HAP-1 (cell line): ENCODE data around the gene VPS36.
A peak's percentile ranks its signal among the peaks of the same experiment; 100 is the strongest.
"Not testable (repeated sequence)": the region's sequence is repeated elsewhere in the genome, so short reads cannot be mapped to it uniquely, and the experiment has no call there.

ENCODE experiments used
- DNase-seq, 2 experiments: peaks; one replicate each; pipeline ENCODE4 v3.0.0-alpha.2; 2016 to 2020; ENCODE audit warnings: low spot score in 2 of 2
- H3K27me3 ChIP-seq: fragments of 250-450 bp; sonication (Bioruptor Pico); 2 replicates; pipeline ENCODE4 v1.5.1; 2020; ENCODE audit warnings: low read depth, mild to moderate bottlenecking, moderate library complexity
- H3K36me3 ChIP-seq: fragments of 250-450 bp; sonication (Bioruptor Pico); replicated peaks from 2 replicates; pipeline ENCODE4 v1.5.1; 2020; ENCODE audit warnings: mild to moderate bottlenecking
- H3K4me1 ChIP-seq: fragments of 250-450 bp; sonication (Bioruptor Pico); 2 replicates; pipeline ENCODE4 v1.5.1; 2020; ENCODE audit warnings: mild to moderate bottlenecking
- H3K4me3 ChIP-seq: fragments of 250-450 bp; sonication (Bioruptor Pico); 2 replicates; pipeline ENCODE4 v1.5.1; 2020; ENCODE audit warnings: mild to moderate bottlenecking, moderate library complexity
- H3K9me3 ChIP-seq: fragments of 250-450 bp; sonication (Bioruptor Pico); 2 replicates; pipeline ENCODE4 v1.5.1; 2020; ENCODE audit warnings: mild to moderate bottlenecking, moderate library complexity
- in situ Hi-C: fragments of 300-500 bp; cut with MboI; formaldehyde crosslinking; loops from 3 replicates; pipeline ENCODE4 v1.14.3; 2020; ENCODE audit warnings: low sequenced_read_pairs, inconsistent platforms, mixed read lengths

Gene VPS36

DNA sequence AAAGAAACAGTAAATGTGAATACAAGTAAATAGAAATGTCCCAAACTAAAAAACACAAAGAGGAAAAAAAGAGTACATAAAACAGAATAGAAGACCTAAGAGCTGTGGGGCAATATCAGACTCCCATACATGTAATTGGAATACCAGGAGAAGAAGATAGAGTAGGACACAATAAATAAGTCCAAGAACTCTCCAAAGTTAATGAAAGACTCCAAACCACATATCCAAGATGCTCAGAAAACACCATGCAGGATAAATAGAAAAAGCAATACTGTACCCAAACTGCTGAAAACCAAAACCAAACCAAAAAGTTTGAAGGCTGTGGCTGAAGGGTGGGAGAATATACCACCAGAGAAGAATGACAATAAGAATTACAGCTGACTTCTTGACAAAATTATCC lies 62.7 kb downstream of the VPS36 start:
- Histone ChIP-seq H3K36me3 (no peaks in the 10 kb centered on the region), H3K4me1 (no peaks in the 10 kb centered on the region), H3K9me3 (no peaks in the 10 kb centered on the region), H3K4me3 (no peak overlapping the region), H3K27me3 (peaks cover 52% of the 10 kb centered on the region)
- in situ Hi-C loops: no loop called here
- DNase-seq: no peak

DNA sequence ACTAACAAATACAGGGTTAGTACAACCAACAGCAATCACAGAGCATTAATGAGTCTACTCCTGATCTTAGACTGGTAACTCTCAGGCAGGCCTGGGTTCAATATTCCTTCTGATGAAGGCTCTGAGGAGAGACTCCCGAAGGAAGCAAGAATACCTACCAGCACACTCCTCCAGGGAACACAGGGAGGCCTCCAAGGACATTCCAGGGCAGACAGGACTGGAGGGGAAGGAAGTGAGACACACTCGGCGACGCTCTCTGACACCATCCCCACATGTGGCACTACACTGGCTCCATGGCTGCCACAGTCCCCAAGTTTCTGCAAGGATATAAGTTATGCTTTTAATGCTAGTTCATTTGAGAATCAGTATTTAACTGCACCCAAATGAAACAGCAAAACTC lies 64.6 kb downstream of the VPS36 start:
- H3K4me3 ChIP-seq: no peak overlapping the region
- DNase-seq: no peak
- in situ Hi-C loops: no loop called here
- no peaks in the 10 kb centered on the region for H3K36me3 ChIP-seq
- H3K27me3 ChIP-seq: peaks cover 65% of the 10 kb centered on the region
- H3K9me3 ChIP-seq: no peaks in the 10 kb centered on the region
- H3K4me1 ChIP-seq: no peaks in the 10 kb centered on the region

DNA sequence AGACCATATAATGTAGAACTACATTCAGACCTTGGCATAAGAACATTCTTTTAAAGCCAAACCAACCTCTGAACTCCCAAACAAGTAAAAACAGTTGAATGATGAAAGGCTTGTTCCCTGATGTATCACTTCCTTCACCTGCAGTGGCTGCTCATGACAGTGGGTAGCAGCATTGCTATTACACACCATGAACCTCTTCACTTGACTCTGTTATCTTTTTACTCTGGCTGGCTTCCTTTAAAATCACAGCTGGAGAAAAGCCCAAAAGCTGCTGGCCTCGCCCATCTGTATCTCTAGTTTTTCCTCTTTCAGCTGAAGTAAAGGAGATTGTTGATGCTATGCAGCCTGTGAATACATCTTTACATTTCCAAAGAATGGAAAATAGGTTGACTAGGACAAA lies 67.1 kb downstream of the VPS36 start:
- no peaks in the 10 kb centered on the region for H3K36me3 ChIP-seq
- no peaks in the 10 kb centered on the region for H3K9me3 ChIP-seq
- no peak overlapping the region for H3K4me3 ChIP-seq
- H3K4me1 ChIP-seq: no peaks in the 10 kb centered on the region
- H3K27me3 ChIP-seq: peaks cover 72% of the 10 kb centered on the region
- in situ Hi-C loops: no loop called here
- DNase-seq: no peak

DNA sequence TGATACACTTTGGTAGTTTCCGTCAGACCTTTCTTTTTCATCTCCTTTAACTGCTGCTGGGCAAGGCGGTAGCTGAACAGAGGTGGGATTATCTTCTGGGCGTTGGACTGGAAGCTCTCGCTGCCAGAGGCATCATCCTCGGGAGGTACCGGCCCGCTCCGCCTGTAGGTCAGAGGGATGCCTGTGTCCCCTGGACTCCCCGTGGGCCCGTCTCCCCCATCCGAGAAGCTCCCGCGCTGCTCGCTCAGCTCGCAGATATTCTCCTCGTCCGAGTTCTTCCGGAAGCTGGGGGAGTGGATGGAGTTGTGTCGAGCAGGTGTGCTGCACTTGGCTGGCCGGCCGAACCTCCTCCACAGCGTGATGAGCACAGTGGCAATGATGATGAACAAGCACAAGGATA lies 72.1 kb downstream of the VPS36 start:
- Histone ChIP-seq H3K4me3 (no peak overlapping the region), H3K36me3 (no peaks in the 10 kb centered on the region), H3K4me1 (no peaks in the 10 kb centered on the region), H3K9me3 (no peaks in the 10 kb centered on the region), H3K27me3 (peaks cover 85% of the 10 kb centered on the region)
- DNase-seq: no peak
- in situ Hi-C loops: no loop called here

DNA sequence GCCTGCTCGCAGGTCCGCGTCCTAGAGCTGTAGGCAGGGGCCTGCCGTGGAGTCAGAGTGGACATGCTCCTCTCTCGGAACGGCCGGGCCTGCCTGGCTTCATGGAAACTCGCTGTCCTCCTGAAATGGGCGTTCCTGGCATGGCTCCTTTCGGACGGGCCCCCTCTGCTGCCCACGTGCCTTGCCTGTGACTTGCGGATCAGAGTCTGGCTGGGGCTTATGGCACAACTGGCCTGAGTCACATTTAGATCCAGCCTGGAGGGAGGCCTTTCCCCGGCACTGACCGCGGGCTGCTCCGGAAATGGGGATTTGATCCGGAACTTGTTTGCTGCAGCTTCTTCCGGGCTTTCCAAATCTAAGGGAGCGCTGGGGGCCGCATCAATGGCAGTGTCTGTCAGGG lies 72.5 kb downstream of the VPS36 start:
- in situ Hi-C loops: no loop called here
- H3K36me3 ChIP-seq: no peaks in the 10 kb centered on the region
- H3K4me1 ChIP-seq: no peaks in the 10 kb centered on the region
- H3K4me3 ChIP-seq: no peak overlapping the region
- peaks cover 85% of the 10 kb centered on the region for H3K27me3 ChIP-seq
- no peak for DNase-seq
- no peaks in the 10 kb centered on the region for H3K9me3 ChIP-seq

DNA sequence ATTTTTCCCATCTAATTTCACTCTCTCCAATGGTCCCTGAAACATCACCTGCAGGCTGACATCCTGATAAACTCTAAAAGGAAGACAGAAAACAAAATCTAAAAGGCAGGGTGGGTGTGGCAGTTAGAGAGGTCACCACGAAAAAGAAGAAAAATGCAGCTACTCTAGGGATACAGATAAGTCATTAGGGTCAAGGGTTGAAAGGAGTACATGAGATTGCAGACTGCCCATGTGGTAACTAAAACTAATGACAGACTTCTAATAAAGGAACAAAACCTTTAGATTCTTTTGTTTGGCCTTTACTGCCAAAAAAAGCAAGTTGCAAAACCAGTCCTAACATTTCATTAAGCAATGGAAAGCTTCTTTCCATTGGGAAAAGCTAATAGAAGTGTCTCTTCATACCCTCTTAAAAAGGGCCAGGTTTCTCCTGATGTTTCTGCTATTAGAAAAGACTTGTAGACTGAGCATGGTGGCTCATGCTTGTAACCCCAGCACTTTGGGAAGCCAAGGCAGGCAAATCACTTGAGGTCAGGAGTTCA lies 75.5 kb downstream of the VPS36 start:
- in situ Hi-C loops: no loop called here
- peaks cover 6% of the 10 kb centered on the region for H3K4me1 ChIP-seq
- no peaks in the 10 kb centered on the region for H3K36me3 ChIP-seq
- DNase-seq: no peak
- no peak overlapping the region for H3K4me3 ChIP-seq
- H3K9me3 ChIP-seq: no peaks in the 10 kb centered on the region
- H3K27me3 ChIP-seq: peaks cover 63% of the 10 kb centered on the region

DNA sequence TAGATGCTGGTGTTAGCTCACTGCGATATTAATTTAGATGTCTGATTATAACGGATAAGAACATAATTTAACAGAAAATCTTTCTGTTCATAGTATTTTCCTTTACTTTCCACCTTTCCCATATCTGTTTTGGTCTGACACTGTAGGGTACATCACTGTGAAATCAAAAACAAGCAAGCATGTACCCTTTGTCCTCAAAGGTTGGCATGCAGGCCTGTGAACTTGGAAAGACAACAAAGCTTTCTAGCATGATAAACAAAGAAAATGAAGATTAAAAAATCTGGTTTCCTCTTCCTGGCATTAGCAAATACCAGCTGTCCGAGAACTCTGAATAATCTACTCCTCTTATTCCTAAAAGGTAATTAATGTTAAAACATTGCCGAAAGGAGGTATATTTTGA lies 76.0 kb downstream of the VPS36 start:
- no peak for DNase-seq
- Histone ChIP-seq H3K4me1 (peaks cover 6% of the 10 kb centered on the region), H3K27me3 (peaks cover 60% of the 10 kb centered on the region), H3K4me3 (no peak overlapping the region), H3K36me3 (no peaks in the 10 kb centered on the region), H3K9me3 (no peaks in the 10 kb centered on the region)
- in situ Hi-C loops: no loop called here

DNA sequence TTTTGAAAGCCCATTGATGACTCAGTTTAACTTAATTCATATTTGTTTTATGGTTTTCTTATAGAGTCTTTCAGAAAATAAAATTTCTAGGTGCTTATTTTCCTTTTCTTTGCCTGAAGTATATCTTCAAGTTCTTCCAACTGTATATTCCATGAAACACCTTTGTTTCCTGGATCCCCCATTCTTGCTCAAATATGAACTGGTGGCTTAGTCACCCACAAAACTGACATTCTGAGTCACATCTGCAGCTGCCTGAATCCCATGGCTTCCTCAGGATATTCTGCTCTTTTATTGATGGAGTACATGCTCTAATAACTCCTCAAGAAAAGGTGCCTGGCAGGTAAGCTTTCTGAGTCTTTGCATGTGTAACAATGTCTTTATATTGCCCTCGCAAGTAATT lies 77.2 kb downstream of the VPS36 start:
- H3K4me1 ChIP-seq, H3K4me3 ChIP-seq, H3K9me3 ChIP-seq, DNase-seq, in situ Hi-C loops, H3K36me3 ChIP-seq: not testable (repeated sequence)
- H3K27me3 ChIP-seq: peaks cover 63% of the 10 kb centered on the region

DNA sequence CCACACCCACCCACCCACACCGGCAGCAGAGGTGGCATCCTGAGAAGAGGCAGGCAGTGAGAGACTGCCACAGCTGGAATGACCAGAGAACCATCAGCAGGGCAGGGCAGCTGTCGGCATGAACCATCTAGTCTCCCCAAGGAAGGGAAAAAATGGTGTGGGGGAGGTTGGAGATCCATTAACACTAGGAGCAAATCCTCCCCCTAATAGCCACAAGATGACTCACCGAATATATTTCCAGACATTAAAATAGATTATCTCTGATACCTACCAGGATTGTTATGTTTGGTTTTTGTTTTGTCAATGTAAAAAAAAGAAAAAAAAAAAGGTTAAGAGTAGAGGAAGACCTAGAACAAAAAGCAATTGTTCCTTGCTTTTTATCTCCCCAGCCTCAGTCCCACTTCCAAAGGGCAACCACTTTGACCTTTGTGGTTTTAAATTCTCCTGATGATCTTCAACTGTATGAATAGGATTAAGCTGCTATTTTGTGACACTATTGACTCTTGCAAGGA lies 78.6 kb downstream of the VPS36 start:
- Histone ChIP-seq H3K36me3 (no peaks in the 10 kb centered on the region), H3K4me1 (peaks cover 6% of the 10 kb centered on the region), H3K9me3 (no peaks in the 10 kb centered on the region), H3K4me3 (no peak overlapping the region), H3K27me3 (peaks cover 60% of the 10 kb centered on the region)
- in situ Hi-C loops: no loop called here
- DNase-seq: peak; percentile 38 to 71

DNA sequence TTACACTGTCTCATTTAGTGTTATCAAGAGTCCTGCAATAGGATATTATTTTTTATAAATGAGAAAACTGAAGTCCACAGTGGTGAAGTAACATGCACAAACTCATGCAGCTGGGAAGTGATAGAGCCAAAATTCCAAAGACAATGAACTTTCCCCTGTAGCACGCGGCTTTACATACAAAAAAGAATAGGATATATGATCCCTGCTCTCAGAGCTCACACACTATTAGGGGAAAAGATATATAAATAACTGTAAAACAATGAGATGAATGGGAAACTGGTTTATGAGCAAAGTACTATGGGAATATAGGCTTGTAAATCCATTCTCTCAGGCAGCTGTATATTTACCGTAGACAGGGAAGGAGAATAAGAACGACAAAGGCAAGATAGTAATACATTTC lies 84.1 kb downstream of the VPS36 start:
- Histone ChIP-seq H3K4me3 (no peak overlapping the region), H3K4me1 (peaks cover 7% of the 10 kb centered on the region), H3K9me3 (no peaks in the 10 kb centered on the region), H3K36me3 (no peaks in the 10 kb centered on the region), H3K27me3 (peaks cover 40% of the 10 kb centered on the region)
- in situ Hi-C loops: no loop called here
- peak in 1 of 2 experiments; percentile 84 for DNase-seq
